CD8-positive, alpha-beta memory T cell (primary cell): ENCODE measurements around the gene SHISAL2B. TPM values are rescaled to one million over a fixed set of nuclear protein-coding genes. Genes with fewer than 3 reads are reported as not detected.
"Not testable (repeated sequence)": the region's sequence is repeated elsewhere in the genome, so short reads cannot be mapped to it uniquely, and the experiment has no call there.

Source experiments
- CTCF ChIA-PET: fragments of 350-600 bp; sonication (Branson Sonifier 250); formaldehyde crosslinking; loops from one replicate; lab custom pipeline; 2021; ENCODE audit warnings: antibody characterized with exemption; lab: Charles Lee
- POLR2A ChIA-PET: fragments of 350-600 bp; sonication (Branson Sonifier 250); formaldehyde crosslinking; loops from one replicate; lab custom pipeline; 2021; ENCODE audit warnings: antibody characterized with exemption; lab: Charles Lee
- DNase-seq, 5 donors: peaks; one replicate each; pipeline versions ENCODE4 v3.0.0 to v3.0.0-alpha.2; 2020 to 2022; ENCODE audit warnings: mixed read lengths in 1 of 5
- H3K27ac ChIP-seq: one replicate; pipeline ENCODE4 v1.7.0; 2013; ENCODE audit warnings: low read depth, mild to moderate bottlenecking, low read length, moderate library complexity
- H3K27me3 ChIP-seq: 2 replicates; pipeline ENCODE4 v1.7.0; 2013; ENCODE audit warnings: low read length, mild to moderate bottlenecking; ENCODE audit not compliant: insufficient read depth, poor library complexity, severe bottlenecking
- H3K36me3 ChIP-seq: 2 replicates; pipeline ENCODE4 v1.7.0; 2013; ENCODE audit warnings: mild to moderate bottlenecking, low read length, moderate library complexity; ENCODE audit not compliant: insufficient read depth
- H3K4me1 ChIP-seq: 2 replicates; pipeline ENCODE4 v1.7.0; 2013; ENCODE audit warnings: mild to moderate bottlenecking, low read length, moderate library complexity; ENCODE audit not compliant: insufficient read depth
- H3K4me3 ChIP-seq: 2 replicates; pipeline ENCODE4 v1.7.0; 2013; ENCODE audit warnings: mild to moderate bottlenecking, low read length
- H3K9me3 ChIP-seq: 2 replicates; pipeline ENCODE4 v1.7.0; 2013; ENCODE audit warnings: mild to moderate bottlenecking, low read length
- H3K27ac Mint-ChIP-seq, 8 donors: one replicate each; pipeline ENCODE4 v1.8.0; 2020 to 2021; ENCODE audit warnings: mixed read lengths in 8 of 8, mild to moderate bottlenecking in 6 of 8, inconsistent platforms in 3 of 8, moderate library complexity in 3 of 8
- H3K27me3 Mint-ChIP-seq, 2 donors: one replicate each; pipeline ENCODE4 v1.8.0; 2020 to 2021; ENCODE audit warnings: mixed read lengths in 2 of 2, mild to moderate bottlenecking in 1 of 2, moderate library complexity in 1 of 2
- H3K36me3 Mint-ChIP-seq, 3 donors: one replicate each; pipeline ENCODE4 v1.8.0; 2020 to 2021; ENCODE audit warnings: mixed read lengths in 3 of 3, inconsistent platforms in 1 of 3, mild to moderate bottlenecking in 1 of 3
- H3K4me1 Mint-ChIP-seq, 3 donors: one replicate each; pipeline ENCODE4 v1.8.0; 2020 to 2021; ENCODE audit warnings: mixed read lengths in 3 of 3, inconsistent platforms in 1 of 3, mild to moderate bottlenecking in 1 of 3
- H3K4me3 Mint-ChIP-seq, 7 donors: one replicate each; pipeline ENCODE4 v1.8.0; 2020 to 2021; ENCODE audit warnings: mixed read lengths in 7 of 7, mild to moderate bottlenecking in 6 of 7, moderate library complexity in 4 of 7, inconsistent platforms in 2 of 7
- H3K9me3 Mint-ChIP-seq, 5 donors: one replicate each; pipeline ENCODE4 v1.8.0; 2020 to 2022; ENCODE audit warnings: mixed read lengths in 5 of 5, mild to moderate bottlenecking in 3 of 5, moderate library complexity in 2 of 5, inconsistent platforms in 1 of 5
- polyA plus RNA-seq: library from polyadenylated mRNA; unstranded; fragments of 300-500 nt; fragmentation: Illumina TruSeq; gene quantifications from one replicate; pipeline ENCODE4 v1.2.3, GENCODE V29; 2021
- total RNA-seq, 2 experiments: library from RNA; stranded (reverse); gene quantifications; one replicate each; pipeline ENCODE4 v1.2.3, GENCODE V29; 2021

SHISAL2B gene
- total and polyA plus RNA-seq, 3 experiments from 2014 or later: not detected

- ChIA-PET POLR2A (no interaction called here), CTCF (no interaction called here)
- Histone ChIP-seq H3K36me3 (no peaks in the 10 kb centered on the region), H3K9me3 (no peaks in the 10 kb centered on the region), H3K27me3 (no peaks in the 10 kb centered on the region), H3K4me1 (no peaks in the 10 kb centered on the region), H3K27ac (no peak overlapping the region), H3K4me3 (no peak overlapping the region)
- Mint-ChIP-seq H3K4me3 (no peak overlapping the region), H3K4me1 (peaks cover 6 to 9% (median 8%) of the 10 kb centered on the region in 3 donors), H3K27ac (no peak overlapping the region), H3K36me3 (no peaks in the 10 kb centered on the region), H3K9me3 (peaks cover 0 to 3% (median 0%) of the 10 kb centered on the region in 5 donors), H3K27me3 (peaks cover 3 to 26% of the 10 kb centered on the region in 2 donors)
- DNase-seq: no peak
These were observed 4.4 kb upstream of the SHISAL2B start for GRCh38 chr5:64685866-64686265.

GRCh38 chr5:64688391-64688790 lies 1.9 kb upstream of the SHISAL2B start:
- POLR2A ChIA-PET: no interaction called here
- H3K36me3 Mint-ChIP-seq: no peaks in the 10 kb centered on the region

GRCh38 chr5:64688965-64689364 lies 1.3 kb upstream of the SHISAL2B start:
- H3K27ac Mint-ChIP-seq: no peak overlapping the region
- no peaks in the 10 kb centered on the region for H3K36me3 Mint-ChIP-seq
- no peaks in the 10 kb centered on the region for H3K27me3 ChIP-seq
- H3K4me1 ChIP-seq: no peaks in the 10 kb centered on the region
- H3K4me3 Mint-ChIP-seq: no peak overlapping the region
- DNase-seq: no peak
- POLR2A ChIA-PET: no interaction called here
- peaks cover 6 to 13% (median 8%) of the 10 kb centered on the region in 3 donors for H3K4me1 Mint-ChIP-seq
- peaks cover 0 to 3% (median 0%) of the 10 kb centered on the region in 5 donors for H3K9me3 Mint-ChIP-seq
- H3K36me3 ChIP-seq: no peaks in the 10 kb centered on the region
- H3K27me3 Mint-ChIP-seq: peaks cover 13 to 47% of the 10 kb centered on the region in 2 donors
- H3K4me3 ChIP-seq: no peak overlapping the region
- CTCF ChIA-PET: no interaction called here
- no peak overlapping the region for H3K27ac ChIP-seq
- H3K9me3 ChIP-seq: no peaks in the 10 kb centered on the region

More at GRCh38 chr5:64688391-64688790, 1.9 kb upstream of the SHISAL2B start:
- Mint-ChIP-seq H3K9me3 (peaks cover 0 to 3% (median 0%) of the 10 kb centered on the region in 5 donors), H3K4me3 (no peak overlapping the region), H3K4me1 (peaks cover 6 to 13% (median 8%) of the 10 kb centered on the region in 3 donors), H3K27me3 (peaks cover 13 to 42% of the 10 kb centered on the region in 2 donors), H3K27ac (no peak overlapping the region)
- H3K36me3 ChIP-seq: no peaks in the 10 kb centered on the region
- H3K27ac ChIP-seq: no peak overlapping the region
- no peak for DNase-seq
- H3K27me3 ChIP-seq: no peaks in the 10 kb centered on the region
- H3K4me3 ChIP-seq: no peak overlapping the region
- H3K4me1 ChIP-seq: no peaks in the 10 kb centered on the region
- H3K9me3 ChIP-seq: no peaks in the 10 kb centered on the region
- CTCF ChIA-PET: no interaction called here

- Mint-ChIP-seq H3K27me3 (peaks cover 13 to 48% of the 10 kb centered on the region in 2 donors), H3K4me3 (peak overlapping the region in 4 of 7 donors; percentile 6 to 72 (median 51)), H3K36me3 (no peaks in the 10 kb centered on the region), H3K9me3 (peaks cover 0 to 9% (median 0%) of the 10 kb centered on the region in 5 donors), H3K27ac (no peak overlapping the region), H3K4me1 (peaks cover 6 to 13% (median 8%) of the 10 kb centered on the region in 3 donors)
- no peaks in the 10 kb centered on the region for H3K4me1 ChIP-seq
- H3K27me3 ChIP-seq: no peaks in the 10 kb centered on the region
- DNase-seq: no peak
- H3K9me3 ChIP-seq: no peaks in the 10 kb centered on the region
- no peak overlapping the region for H3K4me3 ChIP-seq
- no peaks in the 10 kb centered on the region for H3K36me3 ChIP-seq
- CTCF ChIA-PET: no interaction called here
- POLR2A ChIA-PET: no interaction called here
- no peak overlapping the region for H3K27ac ChIP-seq
These were observed 243 bp upstream of the SHISAL2B start for GRCh38 chr5:64690104-64690416.

GRCh38 chr5:64691291-64691690 lies 988 bp downstream of the SHISAL2B start:
- Mint-ChIP-seq H3K36me3 (no peaks in the 10 kb centered on the region), H3K27me3 (peaks cover 13 to 48% of the 10 kb centered on the region in 2 donors), H3K4me1 (peaks cover 6 to 13% (median 8%) of the 10 kb centered on the region in 3 donors), H3K4me3 (peak overlapping the region in 1 of 7 donors; percentile 24), H3K9me3 (peaks cover 6 to 15% (median 6%) of the 10 kb centered on the region in 5 donors), H3K27ac (no peak overlapping the region)
- no peaks in the 10 kb centered on the region for H3K9me3 ChIP-seq
- H3K4me1 ChIP-seq: no peaks in the 10 kb centered on the region
- no peaks in the 10 kb centered on the region for H3K27me3 ChIP-seq
- CTCF ChIA-PET: no interaction called here
- no peaks in the 10 kb centered on the region for H3K36me3 ChIP-seq
- POLR2A ChIA-PET: no interaction called here
- no peak for DNase-seq
- H3K4me3 ChIP-seq: no peak overlapping the region
- H3K27ac ChIP-seq: no peak overlapping the region

GRCh38 chr5:64693636-64694035 lies 3.3 kb downstream of the SHISAL2B start:
- Mint-ChIP-seq H3K27ac (peak overlapping the region in 1 of 8 donors; percentile 11), H3K36me3 (peaks cover 0 to 3% (median 0%) of the 10 kb centered on the region in 3 donors), H3K27me3 (peaks cover 14 to 39% of the 10 kb centered on the region in 2 donors), H3K4me3 (no peak overlapping the region), H3K4me1 (peaks cover 6 to 13% (median 8%) of the 10 kb centered on the region in 3 donors), H3K9me3 (peaks cover 12 to 23% (median 22%) of the 10 kb centered on the region in 5 donors)
- Histone ChIP-seq H3K4me3 (no peak overlapping the region), H3K36me3 (no peaks in the 10 kb centered on the region), H3K4me1 (no peaks in the 10 kb centered on the region), H3K9me3 (no peaks in the 10 kb centered on the region), H3K27ac (no peak overlapping the region), H3K27me3 (no peaks in the 10 kb centered on the region)
- no peak for DNase-seq
- CTCF ChIA-PET: no interaction called here
- POLR2A ChIA-PET: no interaction called here

GRCh38 chr5:64696414-64696813 lies 6.1 kb downstream of the SHISAL2B start:
- H3K27ac ChIP-seq, H3K4me1 ChIP-seq, DNase-seq, H3K4me3 Mint-ChIP-seq, H3K4me3 ChIP-seq, H3K36me3 ChIP-seq, H3K4me1 Mint-ChIP-seq, H3K27me3 ChIP-seq, H3K27ac Mint-ChIP-seq, POLR2A ChIA-PET, H3K36me3 Mint-ChIP-seq, CTCF ChIA-PET, H3K9me3 ChIP-seq: not testable (repeated sequence)
- peaks cover 12 to 22% (median 20%) of the 10 kb centered on the region in 5 donors for H3K9me3 Mint-ChIP-seq
- H3K27me3 Mint-ChIP-seq: peaks cover 12 to 32% of the 10 kb centered on the region in 2 donors

GRCh38 chr5:64700765-64701164 lies 10.5 kb downstream of the SHISAL2B start:
- ChIA-PET CTCF (no interaction called here), POLR2A (no interaction called here)
- H3K4me1 ChIP-seq: no peaks in the 10 kb centered on the region

More at GRCh38 chr5:64700765-64701164, 10.5 kb downstream of the SHISAL2B start:
- Histone ChIP-seq H3K36me3 (no peaks in the 10 kb centered on the region), H3K27ac (no peak overlapping the region), H3K9me3 (no peaks in the 10 kb centered on the region), H3K27me3 (no peaks in the 10 kb centered on the region), H3K4me3 (no peak overlapping the region)
- Mint-ChIP-seq H3K27ac (no peak overlapping the region), H3K4me1 (no peaks in the 10 kb centered on the region), H3K4me3 (no peak overlapping the region), H3K9me3 (peaks cover 7 to 17% (median 11%) of the 10 kb centered on the region in 5 donors), H3K36me3 (peaks cover 0 to 3% (median 0%) of the 10 kb centered on the region in 3 donors), H3K27me3 (peaks cover 12 to 36% of the 10 kb centered on the region in 2 donors)
- no peak for DNase-seq
